ENCODE data around the gene BICD1.

- no peak for TF ChIP-seq POLR2A (IDR thresholded peaks at IDR 0.05; ENCODE audit: low read depth, low read length)
- TF ChIP-seq TAF1 (IDR thresholded peaks at IDR 0.05; ENCODE audit: borderline replicate concordance, low read depth, low read length) = no peak
- no peak for TF ChIP-seq POLR2AphosphoS5 (IDR thresholded peaks at IDR 0.05; ENCODE audit: low read depth, low read length)
Measured at GRCh38 chr12:32362892-32363291, 256.2 kb downstream of the BICD1 start.

Measured in GM12892 (cell line).